T-helper 2 cell (primary cell): ENCODE data around the gene SPDYE6.
"Not testable (repeated sequence)": the region's sequence is repeated elsewhere in the genome, so short reads cannot be mapped to it uniquely, and the experiment has no call there.

Source experiments
- DNase-seq, 5 experiments: peaks; one replicate each; pipeline versions ENCODE4 v3.0.0 to v3.0.0-alpha.2; 2012 to 2022
- total RNA-seq, 2 donors: gene quantifications; one replicate each; lab custom pipeline; 2026; lab: John Stamatoyannopoulos, UW

The SPDYE6 gene
- 0 reads per million in 2 donors for total RNA-seq

GRCh38 chr7:102356344-102356743 is at the start of gene SPDYE6:
Gene SPDYE6 (minus strand): TSS chr7:102356444. CDS start chr7:102356023, 421 bp downstream.
- not testable (repeated sequence) for DNase-seq

GRCh38 chr7:102404862-102405188 is 48.6 kb upstream of the SPDYE6 start:
- not testable (repeated sequence) for DNase-seq

- DNase-seq = peak in 3 of 5 experiments; percentile 31 to 80 (median 59)
Observed at GRCh38 chr7:102404005-102404861, 48.0 kb upstream of the SPDYE6 start.

GRCh38 chr7:102403563-102403962 is 47.3 kb upstream of the SPDYE6 start:
- no peak for DNase-seq

GRCh38 chr7:102400360-102400759 is 44.1 kb upstream of the SPDYE6 start:
- DNase-seq = no peak

GRCh38 chr7:102398543-102398942 is 42.3 kb upstream of the SPDYE6 start:
- DNase-seq = no peak

GRCh38 chr7:102396710-102397019 is 40.4 kb upstream of the SPDYE6 start:
- DNase-seq = no peak

GRCh38 chr7:102395873-102396709 is 39.8 kb upstream of the SPDYE6 start, which contains the start of gene PRKRIP1:
Gene PRKRIP1 (plus strand): TSS chr7:102396363. CDS start chr7:102396412, 49 bp downstream.
- peak; percentile 69 to 98 (median 86) for DNase-seq

- no peak for DNase-seq
Observed at GRCh38 chr7:102395592-102395872, 39.3 kb upstream of the SPDYE6 start.

GRCh38 chr7:102393467-102393866 is 37.2 kb upstream of the SPDYE6 start:
- DNase-seq = no peak

- no peak for DNase-seq
Observed at GRCh38 chr7:102392330-102392729, 36.1 kb upstream of the SPDYE6 start.

- DNase-seq = peak; percentile 41 to 59 (median 46)
Observed at GRCh38 chr7:102390697-102391484, 34.6 kb upstream of the SPDYE6 start.

- DNase-seq = no peak
Observed at GRCh38 chr7:102389810-102390209, 33.6 kb upstream of the SPDYE6 start.

- no peak for DNase-seq
Observed at GRCh38 chr7:102387064-102387463, 30.8 kb upstream of the SPDYE6 start.

GRCh38 chr7:102381696-102382425 is 25.6 kb upstream of the SPDYE6 start:
- not testable (repeated sequence) for DNase-seq

- not testable (repeated sequence) for DNase-seq
Observed at GRCh38 chr7:102380837-102381236, 24.6 kb upstream of the SPDYE6 start.

- DNase-seq = no peak
Observed at GRCh38 chr7:102376964-102377466, 20.8 kb upstream of the SPDYE6 start.

GRCh38 chr7:102372796-102373195 is 16.6 kb upstream of the SPDYE6 start:
- DNase-seq = not testable (repeated sequence)

- DNase-seq = not testable (repeated sequence)
Observed at GRCh38 chr7:102370038-102370437, 13.8 kb upstream of the SPDYE6 start.

- not testable (repeated sequence) for DNase-seq
Observed at GRCh38 chr7:102365390-102365789, 9.1 kb upstream of the SPDYE6 start.

GRCh38 chr7:102364394-102364886 is 8.2 kb upstream of the SPDYE6 start:
- DNase-seq = not testable (repeated sequence)
